Left hindlimb (tissue), 1 donor: ENCODE data around the gene TNFSF8.

ENCODE experiments used
- DNase-seq: peaks from one replicate; pipeline ENCODE4 v3.0.0-alpha.2; 2018

The TNFSF8 gene

GRCh38 chr9:114902786-114903524 lies 27.4 kb downstream of the TNFSF8 start:
- DNase-seq: no peak

- DNase-seq: no peak
Observed at GRCh38 chr9:114900942-114901802, 29.2 kb downstream of the TNFSF8 start.

- DNase-seq: no peak
Observed at GRCh38 chr9:114899995-114900394, 30.4 kb downstream of the TNFSF8 start.

GRCh38 chr9:114899461-114899860 lies 30.9 kb downstream of the TNFSF8 start:
- no peak for DNase-seq

- peak; percentile 46 for DNase-seq
Observed at GRCh38 chr9:114898741-114899140, 31.6 kb downstream of the TNFSF8 start.

GRCh38 chr9:114897196-114897595 lies 33.2 kb downstream of the TNFSF8 start:
- no peak for DNase-seq

GRCh38 chr9:114896344-114896743 lies 34.0 kb downstream of the TNFSF8 start:
- no peak for DNase-seq

- no peak for DNase-seq
Observed at GRCh38 chr9:114895521-114895991, 34.8 kb downstream of the TNFSF8 start.

GRCh38 chr9:114894609-114895433 lies 35.6 kb downstream of the TNFSF8 start:
- DNase-seq: no peak

GRCh38 chr9:114894206-114894605 lies 36.2 kb downstream of the TNFSF8 start:
- no peak for DNase-seq

- DNase-seq: no peak
Observed at GRCh38 chr9:114893221-114894010, 37.0 kb downstream of the TNFSF8 start.

- DNase-seq: no peak
Observed at GRCh38 chr9:114889802-114890224, 40.6 kb downstream of the TNFSF8 start.

- DNase-seq: no peak
Observed at GRCh38 chr9:114888607-114889006, 41.8 kb downstream of the TNFSF8 start.

- DNase-seq: no peak
Observed at GRCh38 chr9:114887963-114888362, 42.4 kb downstream of the TNFSF8 start.

- DNase-seq: no peak
Observed at GRCh38 chr9:114884787-114885452, 45.5 kb downstream of the TNFSF8 start.

GRCh38 chr9:114883709-114884108 lies 46.7 kb downstream of the TNFSF8 start:
- no peak for DNase-seq

- DNase-seq: no peak
Observed at GRCh38 chr9:114880291-114880745, 50.1 kb downstream of the TNFSF8 start.

GRCh38 chr9:114878879-114879564 lies 51.4 kb downstream of the TNFSF8 start:
- no peak for DNase-seq

GRCh38 chr9:114869845-114870244 lies 60.5 kb downstream of the TNFSF8 start:
- DNase-seq: no peak

GRCh38 chr9:114869378-114869777 lies 61.0 kb downstream of the TNFSF8 start:
- DNase-seq: no peak

GRCh38 chr9:114867327-114867726 lies 63.1 kb downstream of the TNFSF8 start:
- no peak for DNase-seq
